Fibroblast of upper back skin (primary cell): ENCODE measurements around the gene UMPS.
"Not testable (repeated sequence)": the region's sequence is repeated elsewhere in the genome, so short reads cannot be mapped to it uniquely, and the experiment has no call there.

Source experiments
- DNase-seq: peaks from one replicate; pipeline ENCODE4 v3.0.0-alpha.2; 2013

UMPS gene

DNA sequence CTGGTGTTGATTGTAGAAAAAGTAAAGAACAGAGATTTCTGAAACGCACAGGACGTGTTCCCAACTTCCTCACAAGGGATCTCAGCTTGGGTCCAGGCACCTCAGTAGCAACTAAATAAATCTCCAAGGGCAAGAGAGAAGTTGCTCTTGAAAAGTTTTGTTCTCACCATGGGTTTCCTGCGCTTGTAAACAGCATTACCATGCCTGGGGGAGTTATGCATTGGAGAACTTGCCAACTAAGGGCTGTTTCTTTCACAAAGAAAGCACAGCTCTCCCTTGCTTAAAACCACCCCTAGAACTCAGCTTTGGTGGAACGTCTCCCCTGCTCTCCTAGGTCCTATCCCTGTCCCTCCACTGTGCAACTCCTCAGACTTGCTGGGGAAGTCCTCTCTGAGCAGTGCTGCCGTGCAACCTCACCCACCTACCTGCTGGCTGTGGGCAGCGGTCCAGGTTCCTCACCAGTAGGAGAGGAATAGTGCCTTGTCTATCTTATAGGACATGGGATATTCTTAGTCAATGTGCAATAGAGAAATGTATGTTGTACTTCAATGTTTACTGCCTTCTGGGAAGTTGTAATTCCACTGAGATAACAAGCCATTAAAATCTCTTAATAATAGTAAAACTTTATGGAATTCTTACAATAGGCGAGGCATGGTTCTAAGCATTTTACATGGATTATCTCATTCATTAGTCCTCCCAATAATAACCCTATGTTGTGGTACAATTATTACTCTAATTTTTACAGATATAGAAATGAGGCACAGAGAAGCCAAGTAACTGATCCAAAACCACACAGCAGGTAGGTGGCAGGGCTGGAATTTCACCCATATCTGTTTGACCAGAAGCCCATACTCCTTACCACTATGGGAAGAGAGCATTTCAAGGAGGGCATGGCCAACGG, 51.5 kb downstream of the UMPS start:
- DNase-seq, result no peak

DNA sequence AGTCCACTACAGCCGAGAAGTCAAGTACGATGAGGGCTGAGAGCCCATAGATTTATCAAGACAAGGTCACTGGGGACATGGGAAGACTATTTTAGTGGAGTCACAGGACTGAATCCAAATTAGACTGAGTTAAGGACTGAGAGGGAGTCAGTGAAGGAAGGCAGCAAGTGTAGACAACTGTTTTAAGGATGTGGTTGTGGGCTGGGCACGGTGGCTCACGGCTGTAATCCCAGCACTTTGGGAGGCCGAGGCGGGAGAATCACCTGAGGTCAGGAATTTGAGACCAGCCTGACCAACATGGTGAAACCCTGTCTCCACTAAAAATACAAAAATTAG, 52.1 kb downstream of the UMPS start:
- not testable (repeated sequence) for DNase-seq

DNA sequence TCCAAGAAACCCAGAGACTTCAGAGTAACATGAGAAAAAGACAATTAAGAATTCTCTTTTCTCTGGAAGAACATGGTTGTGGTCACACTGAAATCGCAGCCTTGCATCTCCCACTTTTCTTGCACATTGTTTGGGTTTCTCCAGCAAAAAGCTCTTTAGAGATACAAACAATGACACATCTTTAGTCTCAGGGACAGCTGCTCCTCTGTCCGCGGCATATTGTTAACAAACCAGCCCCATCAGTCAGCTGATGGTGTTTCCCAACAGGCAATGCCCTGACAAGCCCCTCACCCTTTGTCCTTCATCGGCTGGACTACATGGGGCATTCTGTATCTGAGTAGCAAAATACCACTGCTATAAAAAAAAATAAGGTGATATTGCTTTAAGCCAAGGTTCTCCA, 53.4 kb downstream of the UMPS start:
- DNase-seq, result no peak

DNA sequence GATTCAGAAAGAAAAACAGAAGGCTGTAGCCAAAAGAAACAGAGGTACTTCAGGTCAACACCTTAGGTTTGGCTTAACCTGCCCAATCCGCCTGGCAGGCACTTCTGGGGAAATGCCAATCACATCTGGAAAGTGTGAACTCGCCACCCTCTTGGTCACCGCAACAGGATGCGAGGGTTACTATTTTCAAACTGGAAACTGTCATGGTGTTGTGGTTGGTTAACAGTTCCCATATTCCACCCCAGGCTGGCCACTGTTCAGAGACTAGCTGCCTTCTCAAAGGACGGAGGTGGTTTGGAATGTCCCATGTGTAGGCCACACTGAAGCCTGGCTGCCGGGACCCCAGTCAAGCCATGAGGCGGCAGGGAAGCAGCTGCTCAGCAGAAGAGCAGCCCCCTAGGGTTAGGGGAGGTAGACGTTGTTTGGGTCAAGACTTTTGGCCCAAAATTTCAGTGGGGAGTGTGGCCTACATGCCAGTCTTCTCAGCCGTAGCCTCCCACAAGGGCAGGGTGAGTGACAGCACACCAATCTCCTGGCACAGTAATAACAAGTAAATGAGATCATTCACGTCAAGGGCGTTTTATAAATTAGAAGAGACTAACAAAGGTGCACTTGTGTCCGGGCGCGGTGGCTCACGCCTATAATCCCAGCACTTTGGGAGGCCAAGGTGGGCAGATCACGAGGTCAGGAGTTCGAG, 54.6 kb downstream of the UMPS start:
- DNase-seq, result no peak

DNA sequence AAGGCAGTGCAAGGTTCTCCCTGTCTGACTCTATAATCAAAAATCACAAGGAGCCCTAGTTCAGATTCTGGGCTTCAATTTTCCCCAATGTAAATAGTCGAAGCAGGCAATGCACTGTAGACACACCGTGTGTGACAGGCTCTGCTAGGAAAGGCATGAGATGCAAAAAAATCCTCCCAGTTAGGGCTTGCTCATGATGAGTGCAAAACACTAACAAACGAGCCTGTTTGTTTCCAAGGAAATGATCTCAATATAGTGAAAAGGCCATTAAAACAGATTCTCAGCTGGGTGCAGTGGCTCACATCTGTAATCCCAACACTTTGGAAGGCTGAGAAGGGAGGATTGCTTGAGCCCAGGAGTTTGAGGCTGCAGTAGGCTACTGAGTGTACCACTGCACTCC, 55.7 kb downstream of the UMPS start:
- DNase-seq, result no peak

DNA sequence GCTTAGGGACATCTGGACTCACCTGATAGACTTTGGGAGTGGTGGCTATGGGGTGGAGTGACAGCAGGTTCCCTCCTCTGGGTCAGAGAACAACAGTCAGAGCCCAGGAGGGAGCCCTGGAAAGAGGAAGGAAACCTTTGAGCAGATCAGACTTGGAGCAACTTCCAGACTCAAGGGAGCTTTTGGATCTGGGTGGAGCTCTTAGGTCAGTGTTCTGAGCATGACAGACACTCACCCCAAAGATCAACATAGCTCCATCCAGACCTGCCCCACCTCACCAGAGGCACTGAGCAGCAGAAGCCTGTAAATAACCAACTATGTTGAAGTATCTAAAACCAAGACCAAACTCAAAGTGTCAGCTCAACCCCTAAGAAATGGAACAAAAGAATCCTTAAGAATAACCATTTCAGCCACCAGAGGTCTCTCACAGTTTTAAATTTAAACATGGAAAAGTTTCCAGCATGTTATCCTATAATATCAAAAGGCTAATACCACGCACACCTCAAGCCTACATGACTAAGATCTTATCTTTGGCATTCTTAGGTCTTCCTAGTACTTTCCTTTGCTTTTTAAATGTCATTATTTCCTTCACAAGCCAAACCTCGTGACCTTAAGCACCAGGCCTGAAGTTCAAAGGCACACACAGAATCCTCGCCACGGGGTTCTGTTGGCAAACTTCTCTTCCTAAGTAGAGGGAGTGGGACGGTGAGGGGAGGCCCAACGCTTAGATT, 56.4 kb downstream of the UMPS start:
- DNase-seq, result peak; percentile 48

DNA sequence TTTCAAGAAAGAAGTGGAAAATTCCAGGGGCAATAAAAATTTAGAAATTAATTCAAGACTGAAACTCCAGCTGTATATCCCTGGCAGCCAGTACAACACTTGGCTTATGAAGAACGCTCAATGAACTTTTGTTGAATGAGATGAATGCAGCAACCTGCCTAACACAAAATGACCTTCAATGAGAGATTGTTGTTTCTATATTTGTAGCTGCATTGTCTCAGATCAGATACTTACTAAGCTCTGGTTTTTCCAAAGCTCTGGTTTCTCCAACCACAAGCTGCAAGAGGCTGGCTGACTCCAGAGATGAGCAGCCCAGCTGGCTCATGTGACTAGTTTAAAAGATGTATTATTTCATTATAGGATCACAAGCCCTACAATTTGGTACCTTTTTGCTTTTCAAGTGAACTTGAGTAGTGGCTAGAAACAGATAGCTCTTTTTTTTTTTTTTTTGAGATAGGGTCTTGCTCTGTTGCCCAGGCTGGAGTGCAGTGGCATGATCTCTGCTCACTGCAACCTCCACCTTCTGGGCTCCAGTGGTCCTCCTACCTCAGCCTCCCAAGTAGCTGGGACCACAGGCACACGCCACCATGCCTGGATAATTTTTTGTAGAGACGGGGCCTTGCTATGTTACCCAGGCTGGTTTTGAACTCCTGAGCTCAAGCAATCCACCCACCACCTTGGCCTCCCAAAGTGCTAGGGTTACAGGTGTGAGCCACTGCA, 57.4 kb downstream of the UMPS start:
- DNase-seq, result peak; percentile 55

DNA sequence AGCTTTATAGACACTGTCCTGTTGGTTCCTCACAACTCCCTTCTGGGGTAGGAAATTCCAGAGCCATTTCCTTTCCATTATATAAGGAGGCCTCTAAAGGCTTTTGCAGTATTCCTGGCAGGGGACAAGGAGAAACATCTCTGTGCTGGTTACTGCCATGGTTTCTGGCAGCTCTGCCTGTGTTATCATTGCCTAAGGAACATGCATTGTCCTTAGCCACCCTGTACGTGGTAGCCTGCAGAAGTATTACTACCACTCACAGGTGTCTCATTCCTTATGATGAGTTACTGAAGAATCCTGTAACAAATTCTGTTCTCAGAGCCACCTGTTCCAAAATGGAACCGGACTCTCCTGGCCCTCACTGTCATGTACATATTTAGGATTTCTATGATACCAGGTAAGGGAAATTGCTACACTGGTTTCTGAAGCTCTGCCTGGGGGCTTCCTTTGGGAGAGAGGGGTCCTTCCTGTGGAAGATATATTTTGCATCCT, 58.0 kb downstream of the UMPS start:
- no peak for DNase-seq

DNA sequence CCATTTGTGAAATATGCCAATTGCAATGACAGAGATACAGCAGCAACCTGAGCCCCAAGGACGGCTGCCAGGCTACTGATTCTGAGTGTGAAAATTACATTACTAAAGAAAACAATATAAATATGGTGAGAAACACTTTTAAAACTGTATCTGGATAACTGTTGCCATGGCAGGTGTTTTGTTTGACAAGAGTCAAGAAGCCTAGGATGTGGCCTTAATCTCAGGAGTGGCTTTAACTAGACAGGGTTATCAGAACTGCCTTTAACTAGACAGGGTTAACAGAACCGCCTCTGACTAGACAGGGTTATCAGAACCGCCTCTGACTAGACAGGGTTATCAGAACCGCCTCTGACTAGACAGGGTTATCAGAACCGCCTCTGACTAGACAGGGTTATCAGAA, 58.9 kb downstream of the UMPS start:
- DNase-seq, result not testable (repeated sequence)

DNA sequence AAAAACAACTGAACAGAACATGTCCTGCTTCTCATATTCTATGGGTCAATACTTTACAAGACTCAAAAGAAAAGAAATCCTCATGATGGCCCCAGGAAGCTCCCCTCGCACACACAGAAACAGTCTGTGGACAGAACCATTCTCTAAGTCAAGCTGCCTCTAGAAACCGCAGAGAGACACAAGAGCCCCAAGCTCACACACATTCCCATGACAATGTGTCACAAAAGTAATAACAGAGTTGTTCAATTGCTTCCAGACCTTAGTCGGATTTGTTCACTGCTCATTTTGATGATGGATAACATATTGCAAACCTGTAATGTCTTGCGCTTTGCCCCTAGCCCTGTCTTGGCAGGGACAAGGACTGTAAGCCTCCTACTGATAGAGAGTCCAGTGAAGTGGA, 60.9 kb downstream of the UMPS start:
- peak; percentile 93 for DNase-seq

DNA sequence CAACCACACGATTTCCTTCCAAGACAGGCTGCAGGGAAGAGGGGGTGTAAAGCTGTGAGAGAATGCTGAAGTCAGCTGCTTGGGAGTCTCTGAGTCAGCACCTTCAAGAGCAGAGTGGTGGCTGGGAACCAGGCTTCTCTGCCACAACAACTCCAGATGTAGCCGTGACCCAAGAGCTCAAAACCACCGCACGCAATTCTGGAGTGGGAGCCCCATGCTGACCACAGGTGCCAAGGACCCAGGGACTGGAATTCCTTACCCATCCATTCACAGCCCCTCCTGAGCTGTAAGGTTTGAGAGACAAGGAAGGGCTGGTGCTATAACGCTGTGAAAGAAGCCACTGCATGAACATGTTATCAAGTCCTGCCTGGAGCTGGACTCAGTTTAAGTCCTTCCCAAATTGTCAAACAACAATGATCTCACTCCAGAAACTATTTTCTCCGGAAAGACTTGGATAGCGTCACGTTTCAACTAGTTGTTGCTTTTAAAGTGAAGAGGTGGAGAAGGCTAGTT, 61.4 kb downstream of the UMPS start:
- DNase-seq, result peak; percentile 98

DNA sequence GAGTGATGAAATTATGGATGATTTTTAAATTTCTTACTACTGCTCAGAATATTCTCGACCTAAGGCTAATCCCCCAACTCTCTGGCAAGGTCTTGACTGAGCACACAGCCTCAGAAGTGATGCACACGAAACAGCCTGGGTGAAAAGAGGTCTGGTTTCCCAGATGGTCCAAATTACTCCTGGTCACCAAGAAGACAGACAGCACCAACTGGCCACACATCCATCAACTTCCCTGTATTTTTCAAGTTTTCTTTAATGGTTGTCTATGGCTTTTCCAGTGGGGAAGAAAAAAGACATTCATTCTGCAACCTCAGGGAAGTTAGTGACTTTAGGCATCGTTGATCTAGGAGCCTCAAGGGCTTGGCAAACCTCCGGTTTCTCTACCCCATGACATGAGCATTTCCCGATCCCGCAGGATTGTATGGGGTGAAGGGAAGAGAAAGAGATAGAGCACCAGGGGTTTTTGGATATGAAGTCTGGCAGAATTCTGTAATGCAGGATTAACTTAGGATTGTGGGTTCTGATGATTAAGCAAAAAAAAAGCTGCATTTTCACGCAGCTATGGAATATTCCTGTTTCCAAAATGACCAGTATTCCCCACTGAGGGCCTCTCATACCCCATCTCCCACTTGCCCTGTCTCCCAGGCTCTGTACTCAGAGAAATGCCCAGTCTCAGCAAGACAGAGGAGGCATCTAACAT, 62.2 kb downstream of the UMPS start:
- DNase-seq, result peak; percentile 63

DNA sequence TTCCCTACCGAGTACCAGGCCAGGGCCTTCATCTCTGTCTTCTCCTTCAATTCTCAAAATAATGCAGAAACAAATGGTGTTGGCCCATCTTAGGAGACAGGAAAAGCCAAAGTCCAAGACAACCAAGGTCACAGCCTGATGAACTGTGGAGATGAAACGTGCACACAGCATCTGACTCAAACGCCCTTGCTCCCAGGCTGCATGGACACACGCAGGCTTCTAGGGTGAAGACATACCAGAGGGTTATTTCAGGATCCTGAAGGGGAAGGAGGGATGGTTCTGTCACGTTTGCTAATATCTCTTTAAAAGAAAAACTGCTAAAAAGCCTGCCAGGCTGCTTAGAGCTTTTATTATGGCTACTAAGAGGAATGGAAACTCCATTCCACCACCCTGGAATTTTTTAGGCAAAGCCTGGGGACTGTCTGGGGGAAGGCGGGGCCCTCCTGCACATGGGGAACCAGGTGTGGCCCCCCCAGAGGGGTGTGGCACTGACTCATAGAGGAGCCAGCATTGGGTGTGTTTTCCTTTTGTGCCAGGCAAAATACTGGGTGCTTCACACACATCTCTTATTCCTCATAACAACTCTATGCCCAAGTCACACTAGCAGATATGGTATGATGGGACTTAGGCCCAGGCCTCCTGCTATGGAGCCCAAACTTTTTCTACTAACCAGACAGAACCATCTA, 62.9 kb downstream of the UMPS start:
- peak; percentile 22 for DNase-seq

DNA sequence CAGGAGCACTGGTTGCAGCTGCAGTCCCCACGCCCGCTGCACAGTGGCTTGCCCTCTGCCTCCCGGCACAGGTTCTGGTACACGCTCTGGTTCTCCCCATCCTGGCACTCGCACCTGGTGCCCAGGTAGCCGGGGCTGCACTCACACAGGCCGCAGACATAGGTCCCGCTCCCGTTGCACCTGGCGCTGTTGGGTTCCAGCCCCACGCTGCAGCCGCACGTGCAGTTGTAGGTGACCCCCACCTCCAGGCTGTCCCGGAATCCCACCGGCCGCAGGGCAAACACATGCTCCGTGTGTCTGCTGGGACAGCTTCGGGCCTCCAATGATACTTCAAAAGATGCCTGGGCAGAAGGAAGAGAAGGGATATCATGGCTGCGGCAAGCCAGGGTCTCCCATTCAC, 66.2 kb downstream of the UMPS start:
- no peak for DNase-seq

DNA sequence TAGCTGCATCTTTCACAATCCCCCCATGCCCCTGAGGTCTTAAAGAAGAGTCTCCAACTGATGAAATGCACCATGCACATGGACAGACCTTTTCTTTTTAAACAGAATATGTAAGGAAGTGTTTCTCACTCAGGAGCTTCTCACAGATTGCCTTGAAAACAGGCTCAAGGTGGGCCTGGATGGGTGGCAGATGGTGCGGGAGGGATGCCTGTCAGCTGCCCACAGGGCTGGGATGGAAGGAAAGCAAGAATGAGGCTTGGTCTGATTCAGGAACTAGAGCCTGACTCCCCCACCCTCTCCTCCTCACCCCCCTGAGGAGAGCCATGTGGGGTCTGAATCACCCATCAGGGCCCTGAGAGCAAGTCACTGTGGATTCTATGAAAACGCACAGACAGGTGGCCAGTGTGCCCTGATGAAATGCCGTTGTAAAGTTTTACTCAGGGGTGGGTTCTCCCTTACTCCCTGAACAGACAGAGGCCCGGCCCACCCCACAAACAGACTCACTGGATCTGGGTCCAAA, 67.2 kb downstream of the UMPS start:
- no peak for DNase-seq
